KMS-11 (cell line): ENCODE measurements around the gene B3GNT8.

Experiments used
- H2AFZ ChIP-seq: fragments of 200-600 bp; sonication (generic); 2 replicates; pipeline ENCODE4 v1.6.1; 2016; ENCODE audit warnings: antibody characterized with exemption, mixed run types, low read depth
- H3K27ac ChIP-seq: fragments of 200-600 bp; sonication (generic); 2 replicates; pipeline ENCODE4 v1.6.1; 2016; ENCODE audit warnings: mild to moderate bottlenecking, mixed run types
- H3K27me3 ChIP-seq: fragments of 200-600 bp; sonication (generic); 2 replicates; pipeline ENCODE4 v1.6.1; 2017; ENCODE audit warnings: mild to moderate bottlenecking, low read depth, mixed run types, moderate library complexity; ENCODE audit not compliant: insufficient read depth
- H3K36me3 ChIP-seq: fragments of 200-600 bp; sonication (generic); 2 replicates; pipeline ENCODE4 v1.6.1; 2017; ENCODE audit warnings: mild to moderate bottlenecking, mixed run types; ENCODE audit not compliant: insufficient read depth
- H3K4me1 ChIP-seq: fragments of 200-600 bp; sonication (generic); 2 replicates; pipeline ENCODE4 v1.6.1; 2016; ENCODE audit warnings: mild to moderate bottlenecking, low read depth, mixed run types; ENCODE audit not compliant: poor library complexity, severe bottlenecking
- H3K4me2 ChIP-seq: fragments of 200-600 bp; sonication (generic); 2 replicates; pipeline ENCODE4 v1.7.0; 2016; ENCODE audit warnings: mild to moderate bottlenecking, mixed run types
- H3K4me3 ChIP-seq: fragments of 200-600 bp; sonication (generic); IDR thresholded peaks from 2 replicates; pipeline ENCODE4 v1.6.1; 2017; ENCODE audit warnings: low read depth, low read length, mixed read lengths; ENCODE audit not compliant: insufficient read depth
- H3K79me2 ChIP-seq: fragments of 200-600 bp; sonication (generic); 2 replicates; pipeline ENCODE4 v1.6.1; 2016; ENCODE audit warnings: low read depth, mixed run types; ENCODE audit not compliant: insufficient read depth
- H3K9ac ChIP-seq: fragments of 200-600 bp; sonication (generic); 2 replicates; pipeline ENCODE4 v1.6.1; 2016; ENCODE audit warnings: mild to moderate bottlenecking, mixed run types
- H4K20me1 ChIP-seq: fragments of 200-600 bp; sonication (generic); 2 replicates; pipeline ENCODE4 v1.6.1; 2016; ENCODE audit warnings: mild to moderate bottlenecking, mixed run types; ENCODE audit not compliant: insufficient read depth
- CTCF ChIP-seq: fragments of 200-600 bp; sonication (generic); conservative IDR thresholded peaks from 2 replicates; pipeline ENCODE4 v1.6.1; 2017; ENCODE audit warnings: low read depth, mild to moderate bottlenecking, antibody characterized with exemption, low read length, moderate library complexity, mixed read lengths

Gene B3GNT8

GRCh38 chr19:41408256-41408655 is 18.9 kb downstream of the B3GNT8 start:
- Histone ChIP-seq H3K9ac (no peak overlapping the region; the same call in 1 of the 2 replicates), H3K36me3 (no peaks in the 10 kb centered on the region), H3K27ac (peak overlapping the region; percentile 90), H3K4me1 (peaks cover 57% of the 10 kb centered on the region), H2AFZ (no peak overlapping the region), H3K27me3 (no peaks in the 10 kb centered on the region), H4K20me1 (no peaks in the 10 kb centered on the region), H3K79me2 (no peaks in the 10 kb centered on the region; the same call in 1 of the 2 replicates), H3K4me2 (peak overlapping the region; percentile 88), H3K4me3 (no peak overlapping the region)
- no peak for TF ChIP-seq CTCF

GRCh38 chr19:41407271-41407670 is 19.9 kb downstream of the B3GNT8 start:
- Histone ChIP-seq H3K27me3 (no peaks in the 10 kb centered on the region), H3K9ac (no peak overlapping the region), H3K4me3 (no peak overlapping the region), H3K27ac (peak overlapping the region; percentile 12; the same call in 1 of the 2 replicates), H4K20me1 (no peaks in the 10 kb centered on the region), H2AFZ (no peak overlapping the region), H3K4me2 (no peak overlapping the region; the same call in 1 of the 2 replicates), H3K36me3 (no peaks in the 10 kb centered on the region), H3K4me1 (peaks cover 55% of the 10 kb centered on the region), H3K79me2 (no peaks in the 10 kb centered on the region; the same call in 1 of the 2 replicates)
- TF ChIP-seq CTCF = no peak

GRCh38 chr19:41405776-41406175 is 21.4 kb downstream of the B3GNT8 start:
- H3K9ac ChIP-seq = no peak overlapping the region

GRCh38 chr19:41403181-41403970 is 23.8 kb downstream of the B3GNT8 start:
- Histone ChIP-seq H2AFZ (no peak overlapping the region), H3K4me2 (no peak overlapping the region), H3K9ac (no peak overlapping the region), H3K4me1 (peaks cover 31% of the 10 kb centered on the region), H3K27ac (no peak overlapping the region), H4K20me1 (no peaks in the 10 kb centered on the region), H3K27me3 (no peaks in the 10 kb centered on the region), H3K4me3 (no peak overlapping the region), H3K79me2 (peaks cover 23% of the 10 kb centered on the region), H3K36me3 (no peaks in the 10 kb centered on the region)
- TF ChIP-seq CTCF = no peak

More at GRCh38 chr19:41405776-41406175, 21.4 kb downstream of the B3GNT8 start:
- H3K4me3 ChIP-seq = no peak overlapping the region
- H3K27ac ChIP-seq = no peak overlapping the region
- TF ChIP-seq CTCF = no peak
- H3K27me3 ChIP-seq = no peaks in the 10 kb centered on the region
- H3K4me1 ChIP-seq = peaks cover 43% of the 10 kb centered on the region
- H3K36me3 ChIP-seq = no peaks in the 10 kb centered on the region
- peaks cover 9% of the 10 kb centered on the region; the same call in 1 of the 2 replicates for H3K79me2 ChIP-seq
- H4K20me1 ChIP-seq = no peaks in the 10 kb centered on the region
- H3K4me2 ChIP-seq = no peak overlapping the region
- no peak overlapping the region for H2AFZ ChIP-seq
